WI38 (cell line): ENCODE measurements around the gene TUBB8.
A peak's percentile ranks its signal among the peaks of the same experiment; 100 is the strongest.
"Not testable (repeated sequence)": the region's sequence is repeated elsewhere in the genome, so short reads cannot be mapped to it uniquely, and the experiment has no call there.

ENCODE experiments used
- H3K4me3 ChIP-seq: 2 replicates; pipeline ENCODE4 v1.5.1; 2011; ENCODE audit warnings: low read depth, mild to moderate bottlenecking, control low read depth, low read length
- CTCF ChIP-seq: IDR thresholded peaks from 2 replicates; pipeline ENCODE4 v1.5.1; 2012; ENCODE audit warnings: low read depth, mild to moderate bottlenecking, control low read depth, low read length

The TUBB8 gene

GRCh38 chr10:80477-81105, 31.5 kb upstream of the TUBB8 start:
- no peak overlapping the region for H3K4me3 ChIP-seq
- no peak for TF ChIP-seq CTCF

- H3K4me3 ChIP-seq = no peak overlapping the region
- TF ChIP-seq CTCF = no peak
These were observed 30.6 kb upstream of the TUBB8 start for GRCh38 chr10:79532-80215.

- no peak overlapping the region for H3K4me3 ChIP-seq
- no peak for TF ChIP-seq CTCF
These were observed 29.5 kb upstream of the TUBB8 start for GRCh38 chr10:78556-78955.

- H3K4me3 ChIP-seq = peak overlapping the region; percentile 61
These were observed 25.1 kb upstream of the TUBB8 start for GRCh38 chr10:74266-74621.

GRCh38 chr10:73543-74265, 24.6 kb upstream of the TUBB8 start:
- peak; percentile 65 for TF ChIP-seq CTCF

GRCh38 chr10:68156-68555, 19.1 kb upstream of the TUBB8 start:
- H3K4me3 ChIP-seq = not testable (repeated sequence)

More at GRCh38 chr10:73543-74265, 24.6 kb upstream of the TUBB8 start:
- H3K4me3 ChIP-seq = peak overlapping the region; percentile 61

- H3K4me3 ChIP-seq = not testable (repeated sequence)
These were observed 830 bp upstream of the TUBB8 start for GRCh38 chr10:49926-50325.

GRCh38 chr10:47864-48263, 1.2 kb downstream of the TUBB8 start:
- not testable (repeated sequence) for H3K4me3 ChIP-seq

- H3K4me3 ChIP-seq = not testable (repeated sequence)
These were observed 35.8 kb downstream of the TUBB8 start for GRCh38 chr10:13315-13635.

GRCh38 chr10:12444-13314, 36.4 kb downstream of the TUBB8 start:
- not testable (repeated sequence) for H3K4me3 ChIP-seq

GRCh38 chr10:11260-11659, 37.8 kb downstream of the TUBB8 start:
- not testable (repeated sequence) for H3K4me3 ChIP-seq

- H3K4me3 ChIP-seq = not testable (repeated sequence)
These were observed 38.7 kb downstream of the TUBB8 start for GRCh38 chr10:10261-10971.
